GM12878 (cell line): ENCODE results near the gene NDRG2. TPM values are rescaled to one million over a fixed set of nuclear protein-coding genes. Genes with fewer than 3 reads are reported as not detected.

Experiments used
- IRF4 ChIP-seq: IDR thresholded peaks from 2 replicates; pipeline ENCODE4 v1.6.1; 2011; ENCODE audit warnings: low read depth, low read length
- MYC ChIP-seq: IDR thresholded peaks from 2 replicates; pipeline ENCODE4 v1.6.1; 2011; ENCODE audit warnings: mild to moderate bottlenecking, low read length, moderate library complexity, inconsistent platforms; ENCODE audit not compliant: insufficient read depth, insufficient replicate concordance, insufficient read length, severe bottlenecking
- NFIC ChIP-seq: IDR thresholded peaks from 2 replicates; pipeline ENCODE4 v1.6.1; 2012; ENCODE audit warnings: low read depth, mild to moderate bottlenecking, inconsistent platforms, low read length, moderate library complexity
- NFYA ChIP-seq: IDR thresholded peaks from 2 replicates; pipeline ENCODE4 v1.6.1; 2011; ENCODE audit warnings: low read depth, mild to moderate bottlenecking, low read length, improper control_type of control experiment, borderline replicate concordance
- ZNF384 ChIP-seq: IDR thresholded peaks from 2 replicates; pipeline ENCODE4 v1.6.1; 2012; ENCODE audit warnings: low read depth, mild to moderate bottlenecking, low read length, improper control_type of control experiment, borderline replicate concordance
- polyA plus RNA-seq, 11 experiments: library from polyadenylated mRNA; depleted of rRNA in 4 of 11; unstranded in 6 of 11; stranded (reverse) in 5 of 11; fragments of >200 nt; fragmentation: Nextera tagmentation in 4 of 11; fragmentation: Illumina TruSeq in 1 of 11; extraction: Ambion mirVana in 4 of 11; extraction: Trizol in 1 of 11; gene quantifications; 1 replicate in 1 of 11; 2 replicates in 10 of 11; pipeline versions ENCODE4 v1.2.1 to v1.2.3, GENCODE V29; 2011 to 2016; ENCODE audit warnings: inconsistent platforms in 2 of 11, missing spikeins in 2 of 11, low read depth in 1 of 11
- total RNA-seq, 4 experiments: library from RNA; depleted of rRNA in 3 of 4; stranded (reverse); fragments of >200 nt in 3 of 4; fragmentation: Illumina TruSeq in 1 of 4; extraction: Trizol in 1 of 4; gene quantifications; 2 replicates each; pipeline versions ENCODE4 v1.2.1 to v1.2.3, GENCODE V29; 2013 to 2021
- TF ChIP-seq, protein P1 (sequence below): fragments of 450-650 bp; IDR thresholded peaks from 2 replicates; pipeline ENCODE4 v1.6.1; 2017; ENCODE audit warnings: antibody characterized with exemption, mild to moderate bottlenecking, moderate library complexity
- TF ChIP-seq, protein P2 (sequence below): IDR thresholded peaks from 2 replicates; pipeline ENCODE4 v1.6.1; 2011; ENCODE audit warnings: low read depth, low read length, improper control_type of control experiment, borderline replicate concordance

NDRG2 gene
- total and polyA plus RNA-seq, 10 of the 15 experiments (the other 5 are each of a cell fraction or from before 2014, with no cell fraction given): 0.15 to 0.49 TPM; not detected in 8

DNA sequence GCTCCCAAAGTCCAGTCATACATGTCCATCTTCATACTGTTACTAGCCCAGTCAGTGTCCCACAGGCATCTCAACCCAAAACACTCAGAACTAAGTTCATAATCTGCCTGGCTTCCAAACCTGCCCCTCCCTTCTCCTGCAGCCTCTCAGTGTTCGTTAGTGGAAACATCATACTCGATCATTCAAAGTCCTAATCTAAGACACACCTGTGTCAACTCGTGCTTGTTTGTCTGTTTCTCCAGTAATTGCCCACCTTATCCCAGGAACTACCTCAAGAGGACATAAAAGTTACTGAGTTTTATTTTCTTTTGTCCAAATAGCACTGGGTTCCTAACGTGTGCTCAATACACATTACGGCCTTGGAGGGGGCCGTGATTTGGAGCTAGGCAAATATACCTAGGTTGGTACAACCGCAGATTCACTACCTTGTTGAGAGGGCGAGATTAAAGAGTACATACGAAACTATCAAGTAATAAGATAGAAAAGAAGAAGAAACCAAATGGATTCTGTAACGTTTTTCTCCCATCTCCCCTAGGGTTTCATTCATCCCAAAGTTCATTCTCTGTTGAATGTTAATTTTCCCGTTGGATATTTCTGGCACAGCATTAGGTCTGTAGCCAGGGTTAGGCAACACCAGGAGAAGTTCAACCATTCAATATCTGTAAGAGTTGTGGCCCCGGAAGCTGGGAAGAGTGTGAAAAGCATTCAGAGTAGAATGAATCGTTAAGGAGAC is 35.9 kb upstream of the NDRG2 start (continued):
- TF ChIP-seq, protein P1, sequence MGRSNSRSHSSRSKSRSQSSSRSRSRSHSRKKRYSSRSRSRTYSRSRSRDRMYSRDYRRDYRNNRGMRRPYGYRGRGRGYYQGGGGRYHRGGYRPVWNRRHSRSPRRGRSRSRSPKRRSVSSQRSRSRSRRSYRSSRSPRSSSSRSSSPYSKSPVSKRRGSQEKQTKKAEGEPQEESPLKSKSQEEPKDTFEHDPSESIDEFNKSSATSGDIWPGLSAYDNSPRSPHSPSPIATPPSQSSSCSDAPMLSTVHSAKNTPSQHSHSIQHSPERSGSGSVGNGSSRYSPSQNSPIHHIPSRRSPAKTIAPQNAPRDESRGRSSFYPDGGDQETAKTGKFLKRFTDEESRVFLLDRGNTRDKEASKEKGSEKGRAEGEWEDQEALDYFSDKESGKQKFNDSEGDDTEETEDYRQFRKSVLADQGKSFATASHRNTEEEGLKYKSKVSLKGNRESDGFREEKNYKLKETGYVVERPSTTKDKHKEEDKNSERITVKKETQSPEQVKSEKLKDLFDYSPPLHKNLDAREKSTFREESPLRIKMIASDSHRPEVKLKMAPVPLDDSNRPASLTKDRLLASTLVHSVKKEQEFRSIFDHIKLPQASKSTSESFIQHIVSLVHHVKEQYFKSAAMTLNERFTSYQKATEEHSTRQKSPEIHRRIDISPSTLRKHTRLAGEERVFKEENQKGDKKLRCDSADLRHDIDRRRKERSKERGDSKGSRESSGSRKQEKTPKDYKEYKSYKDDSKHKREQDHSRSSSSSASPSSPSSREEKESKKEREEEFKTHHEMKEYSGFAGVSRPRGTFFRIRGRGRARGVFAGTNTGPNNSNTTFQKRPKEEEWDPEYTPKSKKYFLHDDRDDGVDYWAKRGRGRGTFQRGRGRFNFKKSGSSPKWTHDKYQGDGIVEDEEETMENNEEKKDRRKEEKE: no peak
- TF ChIP-seq ZNF384 (no peak), MYC (no peak), IRF4 (no peak), NFIC (no peak), NFYA (no peak)
- TF ChIP-seq, protein P2, sequence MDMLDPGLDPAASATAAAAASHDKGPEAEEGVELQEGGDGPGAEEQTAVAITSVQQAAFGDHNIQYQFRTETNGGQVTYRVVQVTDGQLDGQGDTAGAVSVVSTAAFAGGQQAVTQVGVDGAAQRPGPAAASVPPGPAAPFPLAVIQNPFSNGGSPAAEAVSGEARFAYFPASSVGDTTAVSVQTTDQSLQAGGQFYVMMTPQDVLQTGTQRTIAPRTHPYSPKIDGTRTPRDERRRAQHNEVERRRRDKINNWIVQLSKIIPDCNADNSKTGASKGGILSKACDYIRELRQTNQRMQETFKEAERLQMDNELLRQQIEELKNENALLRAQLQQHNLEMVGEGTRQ: no peak
